Loucy (cell line): ENCODE results near the gene SASH3.
A peak's percentile ranks its signal among the peaks of the same experiment; 100 is the strongest.

Experiments used
- H2AFZ ChIP-seq: fragments of 200-600 bp; sonication (generic); 2 replicates; pipeline ENCODE4 v1.6.0; 2016; ENCODE audit warnings: antibody characterized with exemption, mild to moderate bottlenecking, low read length, moderate library complexity
- H3F3A ChIP-seq: fragments of 200-600 bp; 2 replicates; pipeline ENCODE4 v1.6.0; 2016; ENCODE audit warnings: antibody characterized with exemption, low read depth, mild to moderate bottlenecking
- H3K27me3 ChIP-seq: fragments of 200-600 bp; sonication (generic); 2 replicates; pipeline ENCODE4 v1.6.1; 2014; ENCODE audit warnings: low read length, mild to moderate bottlenecking; ENCODE audit not compliant: insufficient read depth, poor library complexity, severe bottlenecking
- H3K36me3 ChIP-seq: fragments of 200-600 bp; sonication (generic); 2 replicates; pipeline ENCODE4 v1.6.1; 2016; ENCODE audit warnings: low read length; ENCODE audit not compliant: insufficient read depth
- H3K4me1 ChIP-seq: fragments of 200-600 bp; sonication (generic); 2 replicates; pipeline ENCODE4 v1.5.1; 2014; ENCODE audit warnings: low read length, mild to moderate bottlenecking; ENCODE audit not compliant: insufficient read depth, poor library complexity, severe bottlenecking
- H3K4me2 ChIP-seq: fragments of 200-600 bp; sonication (generic); 2 replicates; pipeline ENCODE4 v1.6.0; 2014; ENCODE audit warnings: antibody characterized with exemption, low read length, low read depth, mild to moderate bottlenecking; ENCODE audit not compliant: poor library complexity, severe bottlenecking
- H3K4me3 ChIP-seq: fragments of 200-600 bp; sonication (generic); 2 replicates; pipeline ENCODE4 v1.5.1; 2014; ENCODE audit warnings: low read length, mild to moderate bottlenecking, mixed read lengths; ENCODE audit not compliant: poor library complexity, severe bottlenecking
- H3K79me2 ChIP-seq: fragments of 200-600 bp; sonication (generic); 2 replicates; pipeline ENCODE4 v1.6.1; 2014; ENCODE audit warnings: low read length; ENCODE audit not compliant: insufficient read depth
- H3K9ac ChIP-seq: fragments of 200-600 bp; sonication (generic); 2 replicates; pipeline ENCODE4 v1.6.0; 2014; ENCODE audit warnings: mild to moderate bottlenecking, low read depth, low read length, moderate library complexity; ENCODE audit not compliant: poor library complexity, severe bottlenecking
- H3K9me2 ChIP-seq: fragments of 200-600 bp; sonication (generic); replicated peaks from 2 replicates; pipeline ENCODE4 v1.6.1; 2016; ENCODE audit warnings: low read depth, low read length, mixed read lengths
- H3K9me3 ChIP-seq: fragments of 200-600 bp; sonication (generic); 2 replicates; pipeline ENCODE4 v1.6.1; 2014; ENCODE audit warnings: mild to moderate bottlenecking, antibody characterized with exemption, low read length, low read depth; ENCODE audit not compliant: insufficient read depth
- H4K20me1 ChIP-seq: fragments of 200-600 bp; sonication (generic); 2 replicates; pipeline ENCODE4 v1.6.0; 2014; ENCODE audit warnings: antibody characterized with exemption, low read length, mild to moderate bottlenecking; ENCODE audit not compliant: insufficient read depth, poor library complexity, severe bottlenecking
- CTCF ChIP-seq: fragments of 200-600 bp; sonication (generic); conservative IDR thresholded peaks from 2 replicates; pipeline ENCODE4 v1.5.1; 2014; ENCODE audit warnings: mild to moderate bottlenecking, antibody characterized with exemption, low read length
- EZH2phosphoT487 ChIP-seq: fragments of 200-600 bp; IDR thresholded peaks from 2 replicates; pipeline ENCODE4 v1.6.1; 2018; ENCODE audit warnings: antibody characterized with exemption, mild to moderate bottlenecking, moderate library complexity, borderline replicate concordance

The SASH3 gene

GRCh38 chrX:129797251-129797906 lies 17.6 kb downstream of the SASH3 start:
- H3K36me3 ChIP-seq, result peaks cover 40% of the 10 kb centered on the region; the same call in 1 of the 2 replicates
- H3K4me1 ChIP-seq, result peaks cover 30% of the 10 kb centered on the region
- no peaks in the 10 kb centered on the region for H3F3A ChIP-seq
- no peak overlapping the region for H3K4me2 ChIP-seq
- H3K9me3 ChIP-seq, result no peaks in the 10 kb centered on the region
- TF ChIP-seq EZH2phosphoT487, result no peak
- no peak for TF ChIP-seq CTCF
- no peaks in the 10 kb centered on the region for H3K27me3 ChIP-seq
- H3K4me3 ChIP-seq, result no peak overlapping the region
- H4K20me1 ChIP-seq, result peaks cover 8% of the 10 kb centered on the region
- no peak overlapping the region for H2AFZ ChIP-seq
- H3K9me2 ChIP-seq, result no peaks in the 10 kb centered on the region
- H3K79me2 ChIP-seq, result no peaks in the 10 kb centered on the region
- H3K9ac ChIP-seq, result no peak overlapping the region

DNA sequence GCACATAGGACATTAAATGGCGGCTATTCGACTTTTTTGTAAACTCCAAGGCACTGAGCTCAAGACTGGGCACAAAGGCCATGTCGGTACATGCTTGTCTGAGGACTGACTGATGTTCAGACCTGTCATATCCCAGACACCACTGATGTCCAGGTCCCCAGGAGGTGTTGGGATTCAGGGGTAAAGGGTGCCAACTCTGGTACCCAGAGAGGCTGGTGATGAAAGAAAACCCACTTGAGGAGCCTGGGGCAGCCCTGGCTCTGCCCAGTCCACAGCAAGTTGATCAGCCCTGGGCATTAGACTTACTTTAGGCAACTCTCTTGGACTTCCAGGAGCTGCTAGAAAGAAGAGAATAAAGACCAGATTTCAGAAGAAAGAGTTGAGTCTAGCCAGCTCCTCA lies 18.7 kb downstream of the SASH3 start:
- Histone ChIP-seq H3F3A (no peaks in the 10 kb centered on the region), H3K4me1 (peaks cover 30% of the 10 kb centered on the region), H3K4me2 (peak overlapping the region; percentile 19), H4K20me1 (peaks cover 8% of the 10 kb centered on the region), H3K27me3 (no peaks in the 10 kb centered on the region), H3K4me3 (no peak overlapping the region), H3K36me3 (peaks cover 30% of the 10 kb centered on the region; the same call in 1 of the 2 replicates), H3K9ac (no peak overlapping the region), H3K79me2 (no peaks in the 10 kb centered on the region), H2AFZ (no peak overlapping the region), H3K9me3 (no peaks in the 10 kb centered on the region), H3K9me2 (no peaks in the 10 kb centered on the region)
- TF ChIP-seq CTCF (no peak), EZH2phosphoT487 (no peak)

GRCh38 chrX:129798888-129799287 lies 19.1 kb downstream of the SASH3 start:
- Histone ChIP-seq H3K27me3 (no peaks in the 10 kb centered on the region), H4K20me1 (peaks cover 8% of the 10 kb centered on the region), H3K9ac (no peak overlapping the region), H3K36me3 (peaks cover 25% of the 10 kb centered on the region; the same call in 1 of the 2 replicates), H3K4me1 (peaks cover 30% of the 10 kb centered on the region), H2AFZ (no peak overlapping the region), H3K4me2 (peak overlapping the region; percentile 19), H3K4me3 (no peak overlapping the region), H3F3A (no peaks in the 10 kb centered on the region), H3K9me2 (no peaks in the 10 kb centered on the region), H3K79me2 (no peaks in the 10 kb centered on the region), H3K9me3 (no peaks in the 10 kb centered on the region)
- no peak for TF ChIP-seq EZH2phosphoT487
- TF ChIP-seq CTCF, result no peak
